Uterus (tissue), 4 donors: ENCODE results near the gene TRABD. TPM values are rescaled to one million over a fixed set of nuclear protein-coding genes. Genes with fewer than 3 reads are reported as not detected.

Experiments
- DNase-seq, 2 donors: peaks; one replicate each; pipeline ENCODE4 v3.0.0-alpha.2; 2019 to 2020
- H3K27ac ChIP-seq, 2 donors: fragments of 200-600 bp; sonication (generic); 1 replicate in 1 of 2; 2 replicates in 1 of 2; pipeline ENCODE4 v1.5.1; 2016 to 2018
- H3K27me3 ChIP-seq, 2 donors: fragments of 200-600 bp; sonication (generic); one replicate each; pipeline ENCODE4 v1.5.1; 2018 to 2019; ENCODE audit warnings: control low read depth in 1 of 2
- H3K36me3 ChIP-seq, 2 donors: fragments of 200-600 bp; sonication (generic); one replicate each; pipeline ENCODE4 v1.5.1; 2019; ENCODE audit warnings: control low read depth in 1 of 2
- H3K4me1 ChIP-seq, 2 donors: fragments of 200-600 bp; sonication (generic); one replicate each; pipeline ENCODE4 v1.5.1; 2018 to 2019; ENCODE audit warnings: control low read depth in 1 of 2
- H3K4me3 ChIP-seq, 2 donors: fragments of 200-600 bp; sonication (generic); 1 replicate in 1 of 2; 2 replicates in 1 of 2; pipeline ENCODE4 v1.5.1; 2018 to 2019; ENCODE audit warnings: mild to moderate bottlenecking in 1 of 2
- H3K9me3 ChIP-seq, 2 donors: fragments of 200-600 bp; sonication (generic); one replicate each; pipeline ENCODE4 v1.5.1; 2019; ENCODE audit warnings: control low read depth in 1 of 2
- CTCF ChIP-seq, 4 experiments: fragments of 200-600 bp in 2 of 4; fragments of 450-650 bp in 2 of 4; sonication (generic) in 2 of 4; IDR thresholded peaks; one replicate each; pipeline ENCODE4 v1.5.1; 2016 to 2019; ENCODE audit warnings: antibody characterized with exemption in 4 of 4, mild to moderate bottlenecking in 2 of 4, moderate library complexity in 1 of 4
- POLR2A ChIP-seq, 2 donors: fragments of 450-650 bp; IDR thresholded peaks; one replicate each; pipeline ENCODE4 v1.6.1; 2016; ENCODE audit warnings: antibody characterized with exemption in 2 of 2, mild to moderate bottlenecking in 1 of 2, moderate library complexity in 1 of 2
- intact Hi-C: fragments of 100-400 bp; cut with DNase I; formaldehyde crosslinking; loops from one replicate; pipeline ENCODE4 v1.15.1; 2023; ENCODE audit warnings: low total_unique reads
- total RNA-seq, 4 donors: library from RNA; depleted of rRNA in 3 of 4; stranded (reverse); fragments of >200 nt in 3 of 4; gene quantifications; one replicate each; pipeline versions ENCODE4 v1.1.0 to v1.2.4, GENCODE V29; 2014 to 2023
- donor health status: DM: yes; HTN: yes; CAD: no.

Gene TRABD
- total RNA-seq, 4 donors from 2014 or later = 9.5 to 37.3 (median 15.0) TPM

- Histone ChIP-seq H3K27me3 (peaks cover 0 to 2% of the 10 kb centered on the region in 2 donors), H3K27ac (no peak overlapping the region), H3K36me3 (no peaks in the 10 kb centered on the region), H3K4me3 (no peak overlapping the region), H3K4me1 (peaks cover 0 to 9% of the 10 kb centered on the region in 2 donors), H3K9me3 (no peaks in the 10 kb centered on the region)
- TF ChIP-seq POLR2A (IDR thresholded peaks at IDR 0.05) (no peak), CTCF (IDR thresholded peaks at IDR 0.05) (no peak)
- intact Hi-C loops = no loop called here
- no peak for DNase-seq
Measured at GRCh38 chr22:50171965-50172421, 13.7 kb upstream of the TRABD start.

- H3K27ac ChIP-seq = no peak overlapping the region
- H3K4me3 ChIP-seq = no peak overlapping the region
- no peak for DNase-seq
- intact Hi-C loops = no loop called here
- H3K27me3 ChIP-seq = peaks cover 0 to 2% of the 10 kb centered on the region in 2 donors
- no peaks in the 10 kb centered on the region for H3K9me3 ChIP-seq
- H3K36me3 ChIP-seq = no peaks in the 10 kb centered on the region
- peaks cover 0 to 9% of the 10 kb centered on the region in 2 donors for H3K4me1 ChIP-seq
- no peak for TF ChIP-seq POLR2A (IDR thresholded peaks at IDR 0.05)
Measured at GRCh38 chr22:50173311-50173982, 12.3 kb upstream of the TRABD start.

GRCh38 chr22:50173983-50174355 lies 11.7 kb upstream of the TRABD start:
- H3K36me3 ChIP-seq = no peaks in the 10 kb centered on the region
- no peak for DNase-seq
- TF ChIP-seq CTCF (IDR thresholded peaks at IDR 0.05) = no peak
- no peak for TF ChIP-seq POLR2A (IDR thresholded peaks at IDR 0.05)
- no peak overlapping the region for H3K4me3 ChIP-seq
- H3K27ac ChIP-seq = no peak overlapping the region
- H3K4me1 ChIP-seq = peaks cover 0 to 9% of the 10 kb centered on the region in 2 donors
- intact Hi-C loops = no loop called here
- no peaks in the 10 kb centered on the region for H3K9me3 ChIP-seq
- H3K27me3 ChIP-seq = peaks cover 0 to 2% of the 10 kb centered on the region in 2 donors

GRCh38 chr22:50174382-50175190 lies 11.1 kb upstream of the TRABD start:
- no peak for DNase-seq
- Histone ChIP-seq H3K9me3 (no peaks in the 10 kb centered on the region), H3K27ac (no peak overlapping the region), H3K36me3 (no peaks in the 10 kb centered on the region), H3K4me1 (peaks cover 0 to 5% of the 10 kb centered on the region in 2 donors), H3K27me3 (peaks cover 0 to 2% of the 10 kb centered on the region in 2 donors), H3K4me3 (no peak overlapping the region)
- TF ChIP-seq CTCF (IDR thresholded peaks at IDR 0.05) (no peak), POLR2A (IDR thresholded peaks at IDR 0.05) (no peak)
- intact Hi-C loops = no loop called here

DNA sequence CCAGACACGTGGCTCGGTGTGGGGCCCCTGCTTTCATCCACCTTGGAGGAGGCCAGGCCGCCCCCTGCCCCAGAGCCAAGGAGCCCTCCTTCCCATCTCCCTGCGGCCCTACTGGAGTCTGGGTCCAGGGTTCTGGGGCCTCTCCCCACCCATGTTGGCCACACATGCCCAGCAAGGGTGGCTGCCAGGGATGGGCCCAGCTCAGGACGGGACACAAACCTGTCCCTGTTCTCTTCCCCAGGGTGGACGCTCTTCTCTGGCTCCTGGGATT lies 10.6 kb upstream of the TRABD start:
- Histone ChIP-seq H3K27ac (no peak overlapping the region), H3K9me3 (no peaks in the 10 kb centered on the region), H3K4me1 (no peaks in the 10 kb centered on the region), H3K36me3 (no peaks in the 10 kb centered on the region), H3K27me3 (peaks cover 0 to 2% of the 10 kb centered on the region in 2 donors), H3K4me3 (no peak overlapping the region)
- intact Hi-C loops = no loop called here
- no peak for DNase-seq
- TF ChIP-seq CTCF (IDR thresholded peaks at IDR 0.05) = no peak
- TF ChIP-seq POLR2A (IDR thresholded peaks at IDR 0.05) = no peak
